ENCODE results near the gene KCTD11. TPM values are rescaled to one million over a fixed set of nuclear protein-coding genes. Genes with fewer than 3 reads are reported as not detected.

KCTD11 gene
- total RNA-seq, 1 experiment from 2014 or later = 5.3 TPM

DNA sequence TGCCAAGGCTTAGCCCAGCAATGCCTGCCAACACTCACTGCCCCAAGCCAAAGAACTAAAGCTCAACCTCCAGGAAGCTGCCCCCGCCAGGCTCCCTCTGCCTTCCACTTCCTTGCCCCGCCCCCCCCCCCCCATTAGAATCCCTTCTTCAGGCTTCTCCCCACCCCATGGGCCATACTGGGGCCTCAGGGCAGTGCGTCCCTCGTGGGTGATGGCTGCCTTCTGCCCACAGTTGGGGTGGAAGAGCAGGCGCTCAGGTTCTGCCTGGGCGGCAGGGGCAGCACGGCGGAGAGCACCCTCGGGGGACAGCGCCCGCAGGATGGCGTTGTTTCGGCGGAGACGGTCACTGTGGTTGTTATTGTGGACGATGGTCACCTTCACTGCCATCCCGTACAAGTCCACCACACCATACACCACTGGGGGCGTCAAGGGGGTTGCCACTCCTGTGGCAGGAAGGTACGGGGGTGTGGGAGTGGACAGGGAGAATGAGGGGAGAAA is 26.9 kb upstream of the KCTD11 start:
- Histone ChIP-seq H3K79me2 (ENCODE audit: insufficient read depth, low read length) (peaks cover 2% of the 10 kb centered on the region; the same call in 1 of the 2 replicates), H3K23ac (ENCODE audit: insufficient read length, low read depth, low read length) (no peak overlapping the region), H4K8ac (replicated peaks; ENCODE audit: insufficient read length, low read depth, low read length) (no peak overlapping the region), H3K27ac (ENCODE audit: insufficient read length, low read depth, low read length) (no peak overlapping the region), H3T11ph (ENCODE audit: low read length) (no peak overlapping the region), H2BK20ac (ENCODE audit: low read depth, low read length, poor library complexity, severe bottlenecking) (no peak overlapping the region), H4K91ac (ENCODE audit: insufficient read length, low read depth, low read length) (no peak overlapping the region), H2AFZ (ENCODE audit: low read length) (no peak overlapping the region), H2BK120ac (ENCODE audit: low read depth, low read length, poor library complexity, severe bottlenecking) (no peak overlapping the region), H4K5ac (ENCODE audit: insufficient read length, low read depth, low read length) (no peak overlapping the region), H3K18ac (ENCODE audit: insufficient read length, low read depth, low read length) (no peak overlapping the region), H2AK5ac (ENCODE audit: insufficient read length, low read length) (no peak overlapping the region), H3K23me2 (ENCODE audit: insufficient read length, low read depth, low read length, poor library complexity, severe bottlenecking) (peaks cover 8% of the 10 kb centered on the region), H3K56ac (ENCODE audit: insufficient read length, low read depth, low read length) (no peak overlapping the region), H3K79me1 (ENCODE audit: insufficient read depth, low read depth, low read length, poor library complexity, severe bottlenecking) (no peaks in the 10 kb centered on the region), H2BK12ac (ENCODE audit: insufficient read length, low read depth, low read length) (no peak overlapping the region), H4K20me1 (ENCODE audit: control insufficient read depth, insufficient read depth, insufficient read length) (no peaks in the 10 kb centered on the region), H3K9ac (ENCODE audit: extremely low read depth, insufficient read length, low read length) (no peak overlapping the region), H3K4me2 (ENCODE audit: insufficient read depth, insufficient read length, low read length) (no peak overlapping the region), H3K9me3 (ENCODE audit: control insufficient read depth, low read depth, low read length) (no peaks in the 10 kb centered on the region), H3K4ac (ENCODE audit: low read depth, low read length) (no peak overlapping the region), H3K27me3 (ENCODE audit: insufficient read depth, low read length) (no peaks in the 10 kb centered on the region), H3K4me1 (ENCODE audit: insufficient read depth, low read length) (no peaks in the 10 kb centered on the region), H3K14ac (ENCODE audit: insufficient read depth, low read length) (no peak overlapping the region), H2BK5ac (ENCODE audit: insufficient read length, low read length) (no peak overlapping the region), H2BK15ac (ENCODE audit: low read depth, low read length) (no peak overlapping the region)
- DNase-seq = no peak
- Mint-ChIP-seq H3K27ac (no peak overlapping the region), H3K4me3 (peak overlapping the region in 1 of 2 experiments; percentile 46; a peak in 1 of 5 replicates), H3K27me3 (ENCODE audit: low read depth) (no peaks in the 10 kb centered on the region), H3K4me1 (peaks cover 11% of the 10 kb centered on the region in 2 experiments), H3K9me3 (no peaks in the 10 kb centered on the region), H3K36me3 (ENCODE audit: insufficient read depth in 1 of 3, low read depth in 3 of 3) (peaks cover 36 to 65% (median 65%) of the 10 kb centered on the region in 3 experiments; a peak in 6 of 7 replicates)
- WGBS (ENCODE audit: extremely low coverage, insufficient read length, low lambda C conversion rate) = no CpG with 5 or more reads among the region's 19 CpGs
- TF ChIP-seq, protein P1, sequence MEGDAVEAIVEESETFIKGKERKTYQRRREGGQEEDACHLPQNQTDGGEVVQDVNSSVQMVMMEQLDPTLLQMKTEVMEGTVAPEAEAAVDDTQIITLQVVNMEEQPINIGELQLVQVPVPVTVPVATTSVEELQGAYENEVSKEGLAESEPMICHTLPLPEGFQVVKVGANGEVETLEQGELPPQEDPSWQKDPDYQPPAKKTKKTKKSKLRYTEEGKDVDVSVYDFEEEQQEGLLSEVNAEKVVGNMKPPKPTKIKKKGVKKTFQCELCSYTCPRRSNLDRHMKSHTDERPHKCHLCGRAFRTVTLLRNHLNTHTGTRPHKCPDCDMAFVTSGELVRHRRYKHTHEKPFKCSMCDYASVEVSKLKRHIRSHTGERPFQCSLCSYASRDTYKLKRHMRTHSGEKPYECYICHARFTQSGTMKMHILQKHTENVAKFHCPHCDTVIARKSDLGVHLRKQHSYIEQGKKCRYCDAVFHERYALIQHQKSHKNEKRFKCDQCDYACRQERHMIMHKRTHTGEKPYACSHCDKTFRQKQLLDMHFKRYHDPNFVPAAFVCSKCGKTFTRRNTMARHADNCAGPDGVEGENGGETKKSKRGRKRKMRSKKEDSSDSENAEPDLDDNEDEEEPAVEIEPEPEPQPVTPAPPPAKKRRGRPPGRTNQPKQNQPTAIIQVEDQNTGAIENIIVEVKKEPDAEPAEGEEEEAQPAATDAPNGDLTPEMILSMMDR (conservative IDR thresholded peaks at IDR 0.05) = no peak

Data from H9 (cell line).